Naive B cell (primary cell): Measurements from ENCODE around the gene DAD1. TPM values are rescaled to one million over a fixed set of nuclear protein-coding genes. Genes with fewer than 3 reads are reported as not detected.

ENCODE experiments used
- ATAC-seq, 2 donors: fragments of 150-1000 bp; cut with Tn5 transposase; 2 replicates each; pipeline ENCODE4 v1.10.0; 2021; ENCODE audit warnings: low read depth in 2 of 2, mild to moderate bottlenecking in 2 of 2, moderate library complexity in 2 of 2
- DNase-seq: peaks from one replicate; pipeline ENCODE4 v3.0.0; 2022
- H3K27ac Mint-ChIP-seq, 6 donors: one replicate each; pipeline ENCODE4 v1.8.0; 2020 to 2022; ENCODE audit warnings: mild to moderate bottlenecking in 6 of 6, mixed read lengths in 6 of 6, moderate library complexity in 5 of 6, inconsistent platforms in 2 of 6
- H3K27me3 Mint-ChIP-seq, 3 donors: one replicate each; pipeline ENCODE4 v1.8.0; 2021 to 2022; ENCODE audit warnings: mixed read lengths in 3 of 3, mild to moderate bottlenecking in 1 of 3
- H3K36me3 Mint-ChIP-seq, 2 donors: one replicate each; pipeline ENCODE4 v1.8.0; 2020 to 2022; ENCODE audit warnings: mixed read lengths in 2 of 2, inconsistent platforms in 1 of 2, mild to moderate bottlenecking in 1 of 2
- H3K4me1 Mint-ChIP-seq, 3 donors: one replicate each; pipeline ENCODE4 v1.8.0; 2020 to 2022; ENCODE audit warnings: mixed read lengths in 3 of 3, inconsistent platforms in 1 of 3, mild to moderate bottlenecking in 1 of 3, moderate library complexity in 1 of 3
- H3K4me3 Mint-ChIP-seq, 8 donors: one replicate each; pipeline ENCODE4 v1.8.0; 2020 to 2022; ENCODE audit warnings: mild to moderate bottlenecking in 8 of 8, mixed read lengths in 8 of 8, moderate library complexity in 8 of 8, inconsistent platforms in 2 of 8
- H3K9me3 Mint-ChIP-seq, 7 donors: one replicate each; pipeline ENCODE4 v1.8.0; 2020 to 2022; ENCODE audit warnings: mixed read lengths in 7 of 7, mild to moderate bottlenecking in 5 of 7, inconsistent platforms in 2 of 7, moderate library complexity in 1 of 7
- polyA plus RNA-seq, 6 donors: library from polyadenylated mRNA; unstranded; fragments of 300-500 nt; fragmentation: Illumina TruSeq; gene quantifications; one replicate each; pipeline ENCODE4 v1.2.3, GENCODE V29; 2021; ENCODE audit warnings: low read depth in 6 of 6

DAD1 gene
- polyA plus RNA-seq, 6 donors from 2014 or later = 427 to 721 (median 474) TPM

DNA sequence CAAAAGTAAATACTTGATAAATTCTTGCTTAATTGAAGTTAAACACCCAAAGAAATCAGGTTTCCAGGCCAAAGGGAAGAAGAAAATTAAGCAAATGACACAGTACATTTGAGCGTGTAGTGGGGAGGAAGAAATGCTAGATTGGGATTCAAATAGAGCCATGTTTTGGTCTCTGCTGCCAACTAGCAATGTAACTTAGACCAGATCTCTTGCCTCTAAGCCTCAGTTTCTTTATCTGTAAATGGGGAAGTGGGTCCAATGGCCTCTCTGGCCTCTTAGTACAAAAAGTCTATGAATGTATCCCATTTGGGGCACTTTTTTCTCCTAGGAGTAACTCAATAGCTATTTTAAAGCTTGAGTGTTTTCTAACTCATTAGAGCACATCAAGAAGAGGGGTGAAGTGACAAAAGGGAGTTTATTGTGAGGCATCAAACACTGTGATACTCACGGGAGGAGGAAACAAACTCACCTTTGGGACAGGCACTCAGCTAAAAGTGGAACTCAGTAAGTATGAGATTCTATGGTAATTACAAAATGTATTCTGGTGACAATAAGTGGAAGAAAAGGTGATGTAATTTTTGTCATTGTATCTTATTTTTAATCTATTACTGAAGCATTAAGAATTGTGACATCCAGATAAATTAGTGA lies 55.8 kb downstream of the DAD1 start:
- Mint-ChIP-seq H3K4me1 (peaks cover 40 to 79% (median 52%) of the 10 kb centered on the region in 3 donors), H3K27me3 (no peaks in the 10 kb centered on the region), H3K9me3 (peaks cover 0 to 1% (median 0%) of the 10 kb centered on the region in 7 donors), H3K36me3 (no peaks in the 10 kb centered on the region), H3K4me3 (peak overlapping the region; percentile 71 to 92 (median 84)), H3K27ac (peak overlapping the region; percentile 80 to 99 (median 95))
- DNase-seq = no peak
- peak; percentile 28 to 60 for ATAC-seq

DNA sequence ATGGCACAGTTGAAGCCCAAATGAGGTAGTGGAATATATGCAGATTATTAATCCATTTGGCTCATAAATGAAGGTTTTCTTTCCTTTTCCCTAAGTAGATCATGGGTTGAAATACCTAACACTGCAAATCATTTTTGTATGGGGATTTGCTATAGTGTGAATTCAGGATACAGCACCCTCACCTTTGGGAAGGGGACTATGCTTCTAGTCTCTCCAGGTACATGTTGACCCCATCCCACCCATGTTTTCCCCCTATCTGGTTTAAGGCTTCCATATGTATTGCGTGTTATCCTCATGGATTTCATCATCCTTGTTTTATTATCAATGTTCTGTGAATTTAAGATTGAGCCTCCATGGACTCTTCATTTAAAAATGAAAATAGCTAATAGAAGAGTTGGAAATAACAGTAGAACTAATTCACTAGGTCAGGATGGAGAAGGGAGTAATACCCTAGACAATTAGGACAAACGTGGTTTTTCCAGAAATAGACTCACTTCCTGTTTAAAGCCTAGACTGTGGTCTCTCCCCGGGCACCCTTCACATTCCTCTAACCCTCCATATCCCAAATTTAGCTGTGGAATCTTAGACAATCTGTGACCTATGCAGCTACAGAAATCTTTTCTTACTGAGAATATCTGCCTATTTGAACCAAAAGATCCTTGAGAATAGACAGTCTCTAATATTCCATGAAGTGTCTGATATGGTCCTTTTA lies 56.5 kb downstream of the DAD1 start:
- Mint-ChIP-seq H3K4me1 (peaks cover 36 to 72% (median 52%) of the 10 kb centered on the region in 3 donors), H3K4me3 (peak overlapping the region; percentile 71 to 92 (median 84)), H3K27me3 (no peaks in the 10 kb centered on the region), H3K36me3 (no peaks in the 10 kb centered on the region), H3K27ac (peak overlapping the region; percentile 93 to 99 (median 96)), H3K9me3 (peaks cover 0 to 1% (median 0%) of the 10 kb centered on the region in 7 donors)
- DNase-seq (no peak), ATAC-seq (no peak)

- Mint-ChIP-seq H3K4me1 (peaks cover 42 to 76% (median 56%) of the 10 kb centered on the region in 3 donors), H3K27me3 (no peaks in the 10 kb centered on the region), H3K27ac (peak overlapping the region; percentile 90 to 99 (median 96)), H3K9me3 (peaks cover 0 to 1% (median 0%) of the 10 kb centered on the region in 7 donors), H3K4me3 (peak overlapping the region; percentile 71 to 92 (median 84)), H3K36me3 (no peaks in the 10 kb centered on the region)
- ATAC-seq = peak; percentile 89 to 96
- DNase-seq = peak; percentile 60
Observed at GRCh38 chr14:22531451-22532344, 57.3 kb downstream of the DAD1 start.

DNA sequence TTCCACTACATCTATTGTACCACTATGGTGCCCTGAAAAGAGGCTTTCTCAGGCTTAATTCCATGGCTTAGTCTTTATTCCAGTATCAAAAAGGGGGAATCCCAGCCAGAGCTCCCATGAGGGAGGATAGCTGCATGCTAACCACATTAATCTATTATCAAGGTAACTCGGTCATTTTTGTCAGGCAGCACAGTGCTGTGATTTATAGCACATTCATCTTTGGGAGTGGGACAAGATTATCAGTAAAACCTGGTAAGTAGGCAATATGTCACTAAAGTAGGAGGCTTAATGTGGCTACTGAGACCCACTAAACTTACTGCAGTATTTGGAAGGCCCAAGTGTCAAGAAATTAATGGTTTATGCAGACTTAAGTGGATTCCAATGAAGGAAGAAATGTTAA lies 58.9 kb downstream of the DAD1 start:
- H3K36me3 Mint-ChIP-seq = no peaks in the 10 kb centered on the region
- ATAC-seq (no peak), DNase-seq (no peak)

DNA sequence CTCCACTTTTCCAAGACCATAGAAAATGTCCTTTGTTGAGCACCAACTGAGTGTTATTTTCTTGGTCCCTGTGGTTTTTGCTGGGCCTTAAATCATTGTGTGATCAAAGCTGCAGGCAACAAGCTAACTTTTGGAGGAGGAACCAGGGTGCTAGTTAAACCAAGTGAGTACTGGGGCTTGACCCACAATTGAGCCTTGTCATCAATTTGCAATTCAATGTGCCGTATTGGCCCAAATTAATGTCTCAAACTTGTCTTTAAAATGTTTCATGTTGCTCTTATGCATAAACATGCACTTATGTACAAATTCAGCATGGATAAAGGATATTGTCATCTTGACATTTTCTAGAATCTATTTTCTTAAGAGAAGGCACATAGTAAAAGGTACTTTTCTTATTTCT lies 62.3 kb downstream of the DAD1 start:
- H3K4me3 Mint-ChIP-seq = no peak overlapping the region
- H3K36me3 Mint-ChIP-seq = no peaks in the 10 kb centered on the region
- H3K9me3 Mint-ChIP-seq = no peaks in the 10 kb centered on the region
- H3K27me3 Mint-ChIP-seq = no peaks in the 10 kb centered on the region
- no peak for DNase-seq
- H3K4me1 Mint-ChIP-seq = peaks cover 31 to 69% (median 43%) of the 10 kb centered on the region in 3 donors
- ATAC-seq = no peak
- H3K27ac Mint-ChIP-seq = no peak overlapping the region

More for the DNA sequence above, 58.9 kb downstream of the DAD1 start:
- H3K27me3 Mint-ChIP-seq = no peaks in the 10 kb centered on the region
- H3K9me3 Mint-ChIP-seq = peaks cover 0 to 1% (median 0%) of the 10 kb centered on the region in 7 donors
- H3K4me1 Mint-ChIP-seq = peaks cover 48 to 74% (median 56%) of the 10 kb centered on the region in 3 donors
- peak overlapping the region in 3 of 6 donors; percentile 3 to 75 (median 16) for H3K27ac Mint-ChIP-seq
- H3K4me3 Mint-ChIP-seq = no peak overlapping the region

- Mint-ChIP-seq H3K9me3 (no peaks in the 10 kb centered on the region), H3K36me3 (no peaks in the 10 kb centered on the region), H3K4me1 (peaks cover 30 to 69% (median 43%) of the 10 kb centered on the region in 3 donors), H3K27me3 (no peaks in the 10 kb centered on the region), H3K27ac (no peak overlapping the region), H3K4me3 (no peak overlapping the region)
- no peak for ATAC-seq
- DNase-seq = no peak
Observed at GRCh38 chr14:22526218-22526617, 62.8 kb downstream of the DAD1 start.

GRCh38 chr14:22524784-22525161 lies 64.3 kb downstream of the DAD1 start:
- ATAC-seq = no peak
- no peak overlapping the region for H3K4me3 Mint-ChIP-seq

DNA sequence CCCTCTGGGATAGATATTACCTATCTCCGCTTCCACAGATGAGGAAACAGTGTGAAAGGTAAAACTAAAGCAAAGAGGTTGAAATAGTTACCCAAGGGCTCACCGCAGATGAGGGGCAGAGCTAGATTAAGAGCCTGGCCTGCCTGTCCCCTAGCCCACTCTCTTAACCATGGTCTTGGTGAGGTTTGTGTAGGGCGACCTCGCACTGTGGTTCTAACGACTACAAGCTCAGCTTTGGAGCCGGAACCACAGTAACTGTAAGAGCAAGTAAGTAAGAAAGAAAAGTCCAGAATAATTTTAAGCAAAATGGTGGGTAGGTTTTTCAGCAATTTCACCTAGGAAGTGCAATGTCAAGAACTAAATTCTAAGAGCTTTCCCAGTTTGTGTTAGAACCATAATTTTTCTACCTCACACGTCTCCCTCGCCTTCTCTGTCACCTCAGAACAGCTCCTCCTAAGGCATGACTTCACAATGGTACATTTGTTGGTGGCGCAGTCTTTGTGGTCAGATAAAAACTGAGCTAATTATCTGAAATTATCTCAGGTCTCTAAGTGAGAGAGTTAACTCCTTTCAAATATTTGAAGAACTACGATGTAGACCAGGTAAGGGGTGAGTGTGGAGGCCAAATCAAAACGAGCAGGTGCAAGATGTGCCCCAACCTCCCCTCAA lies 64.8 kb downstream of the DAD1 start:
- Mint-ChIP-seq H3K4me3 (no peak overlapping the region), H3K36me3 (no peaks in the 10 kb centered on the region)
- no peak for DNase-seq

More at GRCh38 chr14:22524784-22525161, 64.3 kb downstream of the DAD1 start:
- H3K9me3 Mint-ChIP-seq = no peaks in the 10 kb centered on the region
- peaks cover 38 to 71% (median 46%) of the 10 kb centered on the region in 3 donors for H3K4me1 Mint-ChIP-seq
- no peaks in the 10 kb centered on the region for H3K27me3 Mint-ChIP-seq
- DNase-seq = no peak
- peak overlapping the region in 2 of 6 donors; percentile 66 to 92 for H3K27ac Mint-ChIP-seq
- H3K36me3 Mint-ChIP-seq = no peaks in the 10 kb centered on the region

DNA sequence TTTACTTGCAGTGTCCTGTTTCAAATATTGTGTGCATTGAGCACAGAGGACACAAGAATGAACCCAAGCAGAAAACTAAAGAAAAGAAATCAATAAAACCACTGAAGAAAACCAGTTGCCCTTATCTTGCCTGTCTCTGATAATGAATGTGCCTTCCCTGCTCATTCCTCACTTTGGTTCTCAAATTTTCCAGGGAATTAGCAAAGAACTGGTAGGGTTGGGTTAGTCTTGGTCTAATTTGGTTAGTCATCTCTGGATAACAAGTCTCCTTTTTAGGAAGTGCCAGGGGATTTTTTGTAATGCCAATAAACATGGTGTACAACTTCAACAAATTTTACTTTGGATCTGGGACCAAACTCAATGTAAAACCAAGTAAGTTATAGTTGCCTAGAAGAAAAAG lies 65.7 kb downstream of the DAD1 start:
- ATAC-seq = no peak
- Mint-ChIP-seq H3K36me3 (no peaks in the 10 kb centered on the region), H3K9me3 (no peaks in the 10 kb centered on the region), H3K27me3 (no peaks in the 10 kb centered on the region), H3K4me3 (no peak overlapping the region), H3K27ac (peak overlapping the region in 4 of 6 donors; percentile 18 to 83 (median 34)), H3K4me1 (peaks cover 46 to 69% (median 61%) of the 10 kb centered on the region in 3 donors)
- DNase-seq = no peak

More for the DNA sequence above, 64.8 kb downstream of the DAD1 start:
- ATAC-seq = no peak
- no peaks in the 10 kb centered on the region for H3K9me3 Mint-ChIP-seq
- H3K27me3 Mint-ChIP-seq = no peaks in the 10 kb centered on the region
- H3K27ac Mint-ChIP-seq = peak overlapping the region in 3 of 6 donors; percentile 28 to 66 (median 56)
- H3K4me1 Mint-ChIP-seq = peaks cover 43 to 71% (median 52%) of the 10 kb centered on the region in 3 donors

GRCh38 chr14:22522466-22522957 lies 66.5 kb downstream of the DAD1 start:
- Mint-ChIP-seq H3K27ac (peak overlapping the region in 2 of 6 donors; percentile 47 to 84), H3K4me3 (no peak overlapping the region), H3K36me3 (no peaks in the 10 kb centered on the region), H3K4me1 (peaks cover 54 to 76% (median 69%) of the 10 kb centered on the region in 3 donors), H3K27me3 (no peaks in the 10 kb centered on the region), H3K9me3 (no peaks in the 10 kb centered on the region)
- ATAC-seq (no peak), DNase-seq (no peak)

DNA sequence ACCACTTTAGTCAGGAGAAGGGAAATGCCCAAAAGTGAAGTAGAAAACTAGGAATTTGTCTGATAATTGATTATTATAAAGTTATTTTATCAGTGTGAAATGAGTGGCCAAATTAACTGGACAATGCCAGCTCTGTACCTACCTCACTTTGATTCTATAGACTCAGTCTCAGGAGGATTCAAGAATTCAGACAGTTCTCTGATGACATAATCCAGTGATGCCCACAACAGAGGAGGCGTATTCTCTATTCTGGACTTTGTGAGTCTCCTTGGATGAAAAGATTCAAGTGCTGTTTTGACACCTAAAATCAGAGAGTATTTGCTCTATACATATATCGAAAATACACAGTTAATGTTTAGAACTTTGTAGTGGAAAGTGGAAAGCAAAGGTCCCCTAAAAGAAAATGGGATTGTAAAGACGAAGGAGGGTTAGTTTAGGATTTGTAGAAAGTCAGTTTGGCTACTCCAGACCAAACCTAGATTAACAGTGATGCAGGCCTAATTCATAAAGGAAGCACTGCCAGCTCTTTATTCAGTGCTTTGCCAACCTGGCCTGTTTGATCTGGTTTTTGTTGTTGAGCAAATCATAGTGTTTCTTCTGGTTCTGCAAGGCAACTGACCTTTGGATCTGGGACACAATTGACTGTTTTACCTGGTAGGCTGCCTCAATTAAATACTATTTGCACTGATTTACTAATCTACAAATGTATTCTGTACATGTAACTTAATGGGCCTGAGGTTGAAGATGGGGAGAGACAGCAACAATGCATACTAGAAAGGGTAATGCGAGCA lies 67.4 kb downstream of the DAD1 start:
- ATAC-seq = no peak
- H3K27me3 Mint-ChIP-seq = no peaks in the 10 kb centered on the region
- no peaks in the 10 kb centered on the region for H3K9me3 Mint-ChIP-seq
- DNase-seq = no peak
- no peaks in the 10 kb centered on the region for H3K36me3 Mint-ChIP-seq
- peak overlapping the region; percentile 21 to 91 (median 78) for H3K27ac Mint-ChIP-seq
- peaks cover 55 to 76% (median 74%) of the 10 kb centered on the region in 3 donors for H3K4me1 Mint-ChIP-seq
- peak overlapping the region in 3 of 8 donors; percentile 63 to 66 (median 64) for H3K4me3 Mint-ChIP-seq

DNA sequence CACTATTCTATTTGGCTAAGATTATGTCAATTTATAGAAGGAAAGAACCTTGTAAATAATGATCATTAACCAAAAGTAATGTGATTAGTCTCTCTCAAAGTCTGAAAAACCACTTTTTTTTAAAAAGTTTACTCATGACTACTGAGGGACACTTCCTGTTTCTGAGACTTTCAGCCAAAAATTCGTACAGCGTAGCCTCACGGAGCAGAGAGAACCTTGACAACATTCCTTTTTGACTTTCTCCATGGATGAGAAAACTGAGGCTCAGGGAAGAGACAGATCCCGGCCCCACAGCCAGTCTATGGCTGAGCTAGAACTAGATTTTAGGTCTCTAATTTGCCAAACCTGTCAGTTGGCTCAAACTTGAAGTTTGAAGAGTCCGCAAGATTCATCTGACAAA lies 68.2 kb downstream of the DAD1 start:
- H3K36me3 Mint-ChIP-seq = no peaks in the 10 kb centered on the region
- ATAC-seq = peak; percentile 63 to 69
- H3K27me3 Mint-ChIP-seq = no peaks in the 10 kb centered on the region
- H3K27ac Mint-ChIP-seq = peak overlapping the region; percentile 69 to 91 (median 84)
- peak overlapping the region in 6 of 8 donors; percentile 6 to 69 (median 64) for H3K4me3 Mint-ChIP-seq
- peak; percentile 29 for DNase-seq
- no peaks in the 10 kb centered on the region for H3K9me3 Mint-ChIP-seq
- H3K4me1 Mint-ChIP-seq = peaks cover 61 to 81% (median 81%) of the 10 kb centered on the region in 3 donors
